ENCODE measurements around the gene GLI3.

Gene GLI3

DNA sequence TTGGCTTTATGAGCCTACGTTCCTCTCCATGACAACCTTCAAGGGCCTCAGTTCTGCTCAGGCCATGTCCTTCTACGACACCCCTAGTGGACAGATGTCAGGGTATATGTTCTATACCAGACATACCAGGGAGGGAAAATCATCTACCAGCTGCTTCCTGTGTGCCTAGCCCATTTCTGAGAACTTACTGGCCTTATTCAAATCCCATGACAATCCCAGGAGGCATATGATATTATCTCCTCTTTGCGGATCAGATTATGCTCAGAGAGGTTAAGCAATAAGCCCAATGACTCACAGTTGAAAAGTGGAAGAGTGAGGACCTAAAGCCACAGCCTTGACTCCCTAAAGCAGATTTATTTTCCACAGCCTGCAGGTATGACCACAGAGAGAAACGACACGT lies 139.3 kb downstream of the GLI3 start:
- DNase-seq (ENCODE audit: insufficient read length) (no peak), FAIRE-seq (no peak)

DNA sequence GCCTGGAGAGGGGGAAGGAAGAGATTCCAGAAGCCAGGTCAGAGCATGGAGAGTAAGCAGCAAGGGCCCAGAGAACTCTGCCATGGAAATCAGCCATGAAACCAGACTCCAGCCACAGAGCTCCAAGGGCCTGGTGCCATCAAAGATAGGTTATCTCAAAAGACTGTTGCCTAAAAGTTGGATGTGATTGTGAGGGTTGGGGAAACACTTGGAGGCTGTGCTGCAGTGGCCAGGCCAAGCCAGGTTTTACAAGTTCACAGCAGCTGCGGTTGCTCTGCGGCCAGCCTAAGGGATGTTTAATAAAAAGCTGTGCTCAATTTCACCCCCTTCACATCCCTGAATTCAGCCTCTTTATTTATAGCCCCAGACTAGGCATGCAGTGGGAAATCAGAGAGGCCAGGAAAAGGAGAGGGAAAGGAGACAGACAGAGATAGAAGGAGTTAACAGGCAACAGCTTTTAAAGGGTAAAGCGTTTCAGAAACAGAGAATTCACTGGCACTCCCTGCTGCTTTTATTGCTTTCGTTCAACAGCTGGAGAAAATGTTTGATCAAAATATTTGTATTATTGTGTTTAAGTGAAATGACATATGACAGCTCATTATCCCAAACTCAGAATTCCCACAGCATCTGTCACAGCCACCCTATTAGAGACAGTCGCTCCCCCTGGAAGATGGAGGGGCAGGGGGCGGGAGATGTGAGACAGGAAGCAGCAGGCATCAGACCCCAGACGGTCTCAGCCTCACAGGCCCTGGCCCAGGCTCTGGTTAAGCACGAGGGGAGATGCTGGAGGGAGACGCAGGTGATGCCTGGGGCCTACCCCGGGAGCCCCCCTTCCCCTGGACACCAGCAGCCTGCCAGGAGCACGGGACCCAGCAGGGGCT lies 140.1 kb downstream of the GLI3 start:
- TF ChIP-seq TAF1 (IDR thresholded peaks at IDR 0.05; ENCODE audit: borderline replicate concordance, low read depth, low read length) = no peak
- TF ChIP-seq POLR2AphosphoS5 (IDR thresholded peaks at IDR 0.05; ENCODE audit: low read depth, low read length) = no peak
- no peak for TF ChIP-seq POLR2A (IDR thresholded peaks at IDR 0.05; ENCODE audit: low read depth, low read length)
- DNase-seq (ENCODE audit: insufficient read length) = no peak
- FAIRE-seq = no peak

More for the DNA sequence above, 139.3 kb downstream of the GLI3 start:
- TF ChIP-seq POLR2AphosphoS5 (IDR thresholded peaks at IDR 0.05; ENCODE audit: low read depth, low read length) (no peak), POLR2A (IDR thresholded peaks at IDR 0.05; ENCODE audit: low read depth, low read length) (no peak), TAF1 (IDR thresholded peaks at IDR 0.05; ENCODE audit: borderline replicate concordance, low read depth, low read length) (no peak)

- no peak for TF ChIP-seq POLR2A (IDR thresholded peaks at IDR 0.05; ENCODE audit: low read depth, low read length)
- TF ChIP-seq POLR2AphosphoS5 (IDR thresholded peaks at IDR 0.05; ENCODE audit: low read depth, low read length) = no peak
- TF ChIP-seq TAF1 (IDR thresholded peaks at IDR 0.05; ENCODE audit: borderline replicate concordance, low read depth, low read length) = no peak
- FAIRE-seq = no peak
- DNase-seq (ENCODE audit: insufficient read length) = no peak
Observed at GRCh38 chr7:42096268-42096667, 140.7 kb downstream of the GLI3 start.

GRCh38 chr7:42095791-42096190 lies 141.2 kb downstream of the GLI3 start:
- FAIRE-seq (no peak), DNase-seq (ENCODE audit: insufficient read length) (no peak)
- TF ChIP-seq TAF1 (IDR thresholded peaks at IDR 0.05; ENCODE audit: borderline replicate concordance, low read depth, low read length) (no peak), POLR2A (IDR thresholded peaks at IDR 0.05; ENCODE audit: low read depth, low read length) (no peak), POLR2AphosphoS5 (IDR thresholded peaks at IDR 0.05; ENCODE audit: low read depth, low read length) (no peak)

DNA sequence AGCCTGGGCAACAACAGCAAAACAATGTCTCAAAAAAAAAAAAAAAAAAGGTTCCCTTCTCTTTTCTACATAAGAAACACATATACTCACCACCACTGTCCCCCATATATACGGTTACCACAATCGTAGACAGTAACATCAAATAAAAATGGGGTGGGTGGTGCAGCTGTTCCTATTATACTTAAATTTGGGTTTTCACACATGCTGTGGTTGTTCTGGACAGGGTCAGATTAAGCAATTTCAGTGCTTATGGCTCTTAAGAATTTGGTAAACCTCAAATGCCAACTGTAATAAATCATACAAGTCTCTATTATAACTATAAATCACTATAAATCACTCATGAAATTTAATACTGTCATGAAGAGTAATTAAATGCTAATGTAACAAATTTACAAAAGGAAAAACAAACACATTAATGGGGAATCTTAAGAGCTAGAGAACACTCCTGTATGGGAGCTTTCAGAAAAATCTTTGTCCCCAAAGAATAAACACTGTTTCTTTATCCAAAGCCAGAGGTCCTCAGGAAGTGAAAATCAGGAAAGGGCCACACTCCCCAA lies 143.6 kb downstream of the GLI3 start:
- FAIRE-seq = no peak
- no peak for TF ChIP-seq POLR2AphosphoS5 (IDR thresholded peaks at IDR 0.05; ENCODE audit: low read depth, low read length)
- TF ChIP-seq TAF1 (IDR thresholded peaks at IDR 0.05; ENCODE audit: borderline replicate concordance, low read depth, low read length) = no peak
- TF ChIP-seq POLR2A (IDR thresholded peaks at IDR 0.05; ENCODE audit: low read depth, low read length) = no peak
- DNase-seq (ENCODE audit: insufficient read length) = no peak

- FAIRE-seq (no peak), DNase-seq (ENCODE audit: insufficient read length) (no peak)
- TF ChIP-seq TAF1 (IDR thresholded peaks at IDR 0.05; ENCODE audit: borderline replicate concordance, low read depth, low read length) = no peak
- no peak for TF ChIP-seq POLR2A (IDR thresholded peaks at IDR 0.05; ENCODE audit: low read depth, low read length)
- TF ChIP-seq POLR2AphosphoS5 (IDR thresholded peaks at IDR 0.05; ENCODE audit: low read depth, low read length) = no peak
Observed at GRCh38 chr7:42091461-42092291, 145.3 kb downstream of the GLI3 start.

- no peak for FAIRE-seq
Observed at GRCh38 chr7:42090806-42091205, 146.2 kb downstream of the GLI3 start.

GRCh38 chr7:42090056-42090455 lies 147.0 kb downstream of the GLI3 start:
- FAIRE-seq (no peak), DNase-seq (ENCODE audit: insufficient read length) (no peak)
- TF ChIP-seq POLR2AphosphoS5 (IDR thresholded peaks at IDR 0.05; ENCODE audit: low read depth, low read length) (no peak), TAF1 (IDR thresholded peaks at IDR 0.05; ENCODE audit: borderline replicate concordance, low read depth, low read length) (no peak), POLR2A (IDR thresholded peaks at IDR 0.05; ENCODE audit: low read depth, low read length) (no peak)

More at GRCh38 chr7:42090806-42091205, 146.2 kb downstream of the GLI3 start:
- DNase-seq (ENCODE audit: insufficient read length) = no peak
- TF ChIP-seq POLR2A (IDR thresholded peaks at IDR 0.05; ENCODE audit: low read depth, low read length) = no peak
- no peak for TF ChIP-seq POLR2AphosphoS5 (IDR thresholded peaks at IDR 0.05; ENCODE audit: low read depth, low read length)
- no peak for TF ChIP-seq TAF1 (IDR thresholded peaks at IDR 0.05; ENCODE audit: borderline replicate concordance, low read depth, low read length)

DNA sequence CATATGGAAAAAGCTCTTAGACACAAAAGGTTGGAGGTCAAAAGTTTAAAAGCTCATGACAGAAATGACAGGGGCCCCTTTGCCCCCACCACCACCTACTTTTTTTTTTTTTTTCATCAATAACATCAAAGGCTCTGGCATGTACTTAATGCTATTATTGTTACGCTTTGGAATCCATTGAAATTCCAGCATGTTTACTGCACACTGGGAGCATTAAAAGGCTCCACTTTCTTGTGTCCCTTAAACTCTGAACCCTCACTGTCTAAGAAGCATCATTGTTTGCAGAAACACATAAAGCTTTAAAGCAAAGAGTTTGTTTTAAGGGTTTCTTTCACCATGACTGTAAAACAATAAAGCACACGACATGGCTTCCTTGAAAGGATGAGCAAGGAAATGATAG lies 149.4 kb downstream of the GLI3 start:
- no peak for TF ChIP-seq POLR2AphosphoS5 (IDR thresholded peaks at IDR 0.05; ENCODE audit: low read depth, low read length)
- no peak for TF ChIP-seq POLR2A (IDR thresholded peaks at IDR 0.05; ENCODE audit: low read depth, low read length)
- TF ChIP-seq TAF1 (IDR thresholded peaks at IDR 0.05; ENCODE audit: borderline replicate concordance, low read depth, low read length) = no peak
- DNase-seq (ENCODE audit: insufficient read length) = no peak
- FAIRE-seq = no peak

GRCh38 chr7:42085531-42085930 lies 151.5 kb downstream of the GLI3 start:
- FAIRE-seq (no peak), DNase-seq (ENCODE audit: insufficient read length) (no peak)
- TF ChIP-seq POLR2AphosphoS5 (IDR thresholded peaks at IDR 0.05; ENCODE audit: low read depth, low read length) = no peak
- no peak for TF ChIP-seq POLR2A (IDR thresholded peaks at IDR 0.05; ENCODE audit: low read depth, low read length)
- no peak for TF ChIP-seq TAF1 (IDR thresholded peaks at IDR 0.05; ENCODE audit: borderline replicate concordance, low read depth, low read length)

GRCh38 chr7:42084263-42084662 lies 152.7 kb downstream of the GLI3 start:
- TF ChIP-seq POLR2A (IDR thresholded peaks at IDR 0.05; ENCODE audit: low read depth, low read length) = no peak
- TF ChIP-seq TAF1 (IDR thresholded peaks at IDR 0.05; ENCODE audit: borderline replicate concordance, low read depth, low read length) = no peak
- DNase-seq (ENCODE audit: insufficient read length) = no peak
- FAIRE-seq = no peak

Data from GM12892 (cell line).